CD14-positive monocyte (primary cell): ENCODE results near the gene SLIT3. TPM values are rescaled to one million over a fixed set of nuclear protein-coding genes. Genes with fewer than 3 reads are reported as not detected.

Source experiments
- DNase-seq, 3 donors: peaks; one replicate each; pipeline ENCODE4 v3.0.0-alpha.2; 2011 to 2022
- H2AFZ ChIP-seq: 2 replicates; pipeline ENCODE4 v1.6.0; 2012; ENCODE audit warnings: mild to moderate bottlenecking, low read depth, low read length, inconsistent platforms; ENCODE audit not compliant: insufficient read depth, poor library complexity, severe bottlenecking
- H3K27ac ChIP-seq, 2 donors: 1 replicate in 1 of 2; 2 replicates in 1 of 2; pipeline ENCODE4 v1.5.1; 2012 to 2013; ENCODE audit warnings: low read length in 2 of 2, control low read depth in 1 of 2, inconsistent platforms in 1 of 2, low read depth in 1 of 2, mild to moderate bottlenecking in 1 of 2
- H3K27me3 ChIP-seq, 2 donors: one replicate each; pipeline versions ENCODE4 v1.6.0 to v1.6.1; 2011 to 2013; ENCODE audit warnings: low read length in 2 of 2; ENCODE audit not compliant: control insufficient read depth in 2 of 2, insufficient read depth in 2 of 2
- H3K36me3 ChIP-seq, 2 donors: replicated peaks in 1 of 2; 1 replicate in 1 of 2; 2 replicates in 1 of 2; pipeline versions ENCODE4 v1.5.1 to v1.6.1; 2012 to 2013; ENCODE audit warnings: low read length in 2 of 2, control low read depth in 1 of 2, inconsistent platforms in 1 of 2, mild to moderate bottlenecking in 1 of 2; ENCODE audit not compliant: insufficient read depth in 2 of 2, control insufficient read depth in 1 of 2
- H3K4me1 ChIP-seq, 2 donors: 1 replicate in 1 of 2; 2 replicates in 1 of 2; pipeline versions ENCODE4 v1.5.1 to v1.6.1; 2012 to 2013; ENCODE audit warnings: low read length in 2 of 2, control low read depth in 1 of 2, inconsistent platforms in 1 of 2, mild to moderate bottlenecking in 1 of 2, moderate library complexity in 1 of 2; ENCODE audit not compliant: insufficient read depth in 2 of 2, control insufficient read depth in 1 of 2
- H3K4me2 ChIP-seq: replicated peaks from 2 replicates; pipeline ENCODE3; 2012; ENCODE audit warnings: low read length, moderate library complexity, mild to moderate bottlenecking; ENCODE audit not compliant: poor library complexity, severe bottlenecking; ENCODE audit errors: extremely low read depth
- H3K4me3 ChIP-seq, 3 experiments: fragments of 200-600 bp in 1 of 3; sonication (generic) in 1 of 3; replicated peaks in 1 of 3; 1 replicate in 2 of 3; 2 replicates in 1 of 3; pipeline ENCODE4 v1.5.1; 2011 to 2013; ENCODE audit warnings: low read length in 3 of 3, mild to moderate bottlenecking in 3 of 3, control low read depth in 2 of 3, low read depth in 2 of 3, inconsistent platforms in 1 of 3, moderate library complexity in 1 of 3
- H3K79me2 ChIP-seq: 2 replicates; pipeline ENCODE4 v1.6.0; 2012; ENCODE audit warnings: mild to moderate bottlenecking, control low read depth, inconsistent platforms, low read length, moderate library complexity; ENCODE audit not compliant: insufficient read depth
- H3K9ac ChIP-seq: 2 replicates; pipeline ENCODE4 v1.6.0; 2017; ENCODE audit warnings: low read length, mild to moderate bottlenecking; ENCODE audit not compliant: insufficient read depth, poor library complexity, severe bottlenecking
- H3K9me3 ChIP-seq, 2 donors: replicated peaks in 1 of 2; 1 replicate in 1 of 2; 2 replicates in 1 of 2; pipeline versions ENCODE4 v1.5.1 to v1.6.1; 2012 to 2013; ENCODE audit warnings: low read length in 2 of 2, control low read depth in 1 of 2; ENCODE audit not compliant: control insufficient read depth in 1 of 2, insufficient read depth in 1 of 2
- H4K20me1 ChIP-seq: 2 replicates; pipeline ENCODE4 v1.6.0; 2012; ENCODE audit warnings: mild to moderate bottlenecking, low read length, control low read depth, moderate library complexity; ENCODE audit not compliant: insufficient read depth
- H3K27ac Mint-ChIP-seq, 7 donors: one replicate each; pipeline ENCODE4 v1.8.0; 2020; ENCODE audit warnings: mild to moderate bottlenecking in 7 of 7, mixed read lengths in 7 of 7, moderate library complexity in 6 of 7, inconsistent platforms in 2 of 7
- H3K27me3 Mint-ChIP-seq, 3 donors: one replicate each; pipeline ENCODE4 v1.8.0; 2021 to 2022; ENCODE audit warnings: low read depth in 3 of 3, mild to moderate bottlenecking in 3 of 3, mixed read lengths in 3 of 3, moderate library complexity in 3 of 3, inconsistent platforms in 1 of 3
- H3K36me3 Mint-ChIP-seq, 2 donors: one replicate each; pipeline ENCODE4 v1.8.0; 2020; ENCODE audit warnings: mixed read lengths in 2 of 2, inconsistent platforms in 1 of 2, mild to moderate bottlenecking in 1 of 2
- H3K4me1 Mint-ChIP-seq: one replicate; pipeline ENCODE4 v1.8.0; 2020; ENCODE audit warnings: mild to moderate bottlenecking, mixed read lengths
- H3K4me3 Mint-ChIP-seq, 2 donors: one replicate each; pipeline ENCODE4 v1.8.0; 2020; ENCODE audit warnings: mild to moderate bottlenecking in 2 of 2, mixed read lengths in 2 of 2, moderate library complexity in 1 of 2
- H3K9me3 Mint-ChIP-seq, 7 donors: one replicate each; pipeline ENCODE4 v1.8.0; 2020 to 2022; ENCODE audit warnings: mixed read lengths in 7 of 7, mild to moderate bottlenecking in 6 of 7, moderate library complexity in 6 of 7, inconsistent platforms in 2 of 7
- CTCF ChIP-seq: fragments of 200-600 bp; IDR thresholded peaks from one replicate; pipeline ENCODE4 v1.8.0; 2022; ENCODE audit warnings: antibody characterized with exemption, mild to moderate bottlenecking
- WGBS: methylation state at CpG from one replicate; pipeline ENCODE4 v1.1.5; 2013; ENCODE audit warnings: missing lambda C conversion rate; ENCODE audit not compliant: insufficient coverage; 5-methylcytosine and 5-hydroxymethylcytosine counted together
- intact Hi-C, 2 donors: fragments of 100-400 bp; cut with micrococcal nuclease; formaldehyde crosslinking; loops; one replicate each; pipeline versions ENCODE4 v1.15.0 to v1.15.1; 2023
- polyA plus RNA-seq, 3 donors: library from polyadenylated mRNA; depleted of rRNA in 1 of 3; unstranded in 2 of 3; stranded (reverse) in 1 of 3; fragments of 300-500 nt in 2 of 3; fragments of >200 nt in 1 of 3; fragmentation: Illumina TruSeq in 2 of 3; gene quantifications; 1 replicate in 2 of 3; 2 replicates in 1 of 3; pipeline ENCODE4 v1.2.3, GENCODE V29; 2012 to 2021

SLIT3 gene
- polyA plus RNA-seq, 3 donors, result not detected

GRCh38 chr5:168691891-168692290, 609.0 kb downstream of the SLIT3 start:
- Mint-ChIP-seq H3K9me3 (peaks cover 0 to 2% (median 0%) of the 10 kb centered on the region in 7 donors), H3K27ac (no peak overlapping the region), H3K27me3 (peaks cover 3 to 8% (median 6%) of the 10 kb centered on the region in 3 donors), H3K4me3 (no peak overlapping the region), H3K4me1 (no peaks in the 10 kb centered on the region), H3K36me3 (no peaks in the 10 kb centered on the region)
- H3K27me3 ChIP-seq, result no peaks in the 10 kb centered on the region
- H2AFZ ChIP-seq, result no peak overlapping the region
- no peak overlapping the region for H3K4me3 ChIP-seq
- no peaks in the 10 kb centered on the region for H3K9me3 ChIP-seq
- no peaks in the 10 kb centered on the region for H3K4me1 ChIP-seq
- no peaks in the 10 kb centered on the region for H3K79me2 ChIP-seq
- intact Hi-C loops, result no loop called here
- no peak for TF ChIP-seq CTCF
- H3K9ac ChIP-seq, result no peak overlapping the region
- no peak overlapping the region for H3K4me2 ChIP-seq
- no peaks in the 10 kb centered on the region for H4K20me1 ChIP-seq
- H3K36me3 ChIP-seq, result no peaks in the 10 kb centered on the region
- no peak for DNase-seq
- 58% methylated on average over 2 of the region's 4 CpGs for WGBS
- no peak overlapping the region for H3K27ac ChIP-seq

- Histone ChIP-seq H3K9ac (no peak overlapping the region), H3K4me3 (no peak overlapping the region), H3K9me3 (no peaks in the 10 kb centered on the region), H4K20me1 (no peaks in the 10 kb centered on the region), H2AFZ (no peak overlapping the region), H3K27ac (no peak overlapping the region), H3K79me2 (no peaks in the 10 kb centered on the region), H3K27me3 (no peaks in the 10 kb centered on the region), H3K4me1 (no peaks in the 10 kb centered on the region), H3K36me3 (no peaks in the 10 kb centered on the region), H3K4me2 (no peak overlapping the region)
- no peak for TF ChIP-seq CTCF
- DNase-seq, result no peak
- H3K9me3 Mint-ChIP-seq, result peaks cover 0 to 2% (median 0%) of the 10 kb centered on the region in 7 donors
- no peak overlapping the region for H3K27ac Mint-ChIP-seq
- H3K27me3 Mint-ChIP-seq, result peaks cover 4 to 11% (median 6%) of the 10 kb centered on the region in 3 donors
- WGBS, result no CpG with 5 or more reads among the region's 2 CpGs
- intact Hi-C loops, result no loop called here
- no peaks in the 10 kb centered on the region for H3K36me3 Mint-ChIP-seq
- no peaks in the 10 kb centered on the region for H3K4me1 Mint-ChIP-seq
- H3K4me3 Mint-ChIP-seq, result no peak overlapping the region
Observed at GRCh38 chr5:168689260-168689659, 611.7 kb downstream of the SLIT3 start.
